CD14-positive monocyte (primary cell): ENCODE measurements around the gene MRPL45. TPM values are rescaled to one million over a fixed set of nuclear protein-coding genes. Genes with fewer than 3 reads are reported as not detected.

Source experiments
- DNase-seq, 3 donors: peaks; one replicate each; pipeline ENCODE4 v3.0.0-alpha.2; 2011 to 2022
- H2AFZ ChIP-seq: 2 replicates; pipeline ENCODE4 v1.6.0; 2012; ENCODE audit warnings: mild to moderate bottlenecking, low read depth, low read length, inconsistent platforms; ENCODE audit not compliant: insufficient read depth, poor library complexity, severe bottlenecking
- H3K27ac ChIP-seq, 2 donors: 1 replicate in 1 of 2; 2 replicates in 1 of 2; pipeline ENCODE4 v1.5.1; 2012 to 2013; ENCODE audit warnings: low read length in 2 of 2, control low read depth in 1 of 2, inconsistent platforms in 1 of 2, low read depth in 1 of 2, mild to moderate bottlenecking in 1 of 2
- H3K27me3 ChIP-seq, 2 donors: one replicate each; pipeline versions ENCODE4 v1.6.0 to v1.6.1; 2011 to 2013; ENCODE audit warnings: low read length in 2 of 2; ENCODE audit not compliant: control insufficient read depth in 2 of 2, insufficient read depth in 2 of 2
- H3K36me3 ChIP-seq, 2 donors: replicated peaks in 1 of 2; 1 replicate in 1 of 2; 2 replicates in 1 of 2; pipeline versions ENCODE4 v1.5.1 to v1.6.1; 2012 to 2013; ENCODE audit warnings: low read length in 2 of 2, control low read depth in 1 of 2, inconsistent platforms in 1 of 2, mild to moderate bottlenecking in 1 of 2; ENCODE audit not compliant: insufficient read depth in 2 of 2, control insufficient read depth in 1 of 2
- H3K4me1 ChIP-seq, 2 donors: 1 replicate in 1 of 2; 2 replicates in 1 of 2; pipeline versions ENCODE4 v1.5.1 to v1.6.1; 2012 to 2013; ENCODE audit warnings: low read length in 2 of 2, control low read depth in 1 of 2, inconsistent platforms in 1 of 2, mild to moderate bottlenecking in 1 of 2, moderate library complexity in 1 of 2; ENCODE audit not compliant: insufficient read depth in 2 of 2, control insufficient read depth in 1 of 2
- H3K4me2 ChIP-seq: replicated peaks from 2 replicates; pipeline ENCODE3; 2012; ENCODE audit warnings: low read length, moderate library complexity, mild to moderate bottlenecking; ENCODE audit not compliant: poor library complexity, severe bottlenecking; ENCODE audit errors: extremely low read depth
- H3K4me3 ChIP-seq, 3 experiments: fragments of 200-600 bp in 1 of 3; sonication (generic) in 1 of 3; replicated peaks in 1 of 3; 1 replicate in 2 of 3; 2 replicates in 1 of 3; pipeline ENCODE4 v1.5.1; 2011 to 2013; ENCODE audit warnings: low read length in 3 of 3, mild to moderate bottlenecking in 3 of 3, control low read depth in 2 of 3, low read depth in 2 of 3, inconsistent platforms in 1 of 3, moderate library complexity in 1 of 3
- H3K79me2 ChIP-seq: 2 replicates; pipeline ENCODE4 v1.6.0; 2012; ENCODE audit warnings: mild to moderate bottlenecking, control low read depth, inconsistent platforms, low read length, moderate library complexity; ENCODE audit not compliant: insufficient read depth
- H3K9ac ChIP-seq: 2 replicates; pipeline ENCODE4 v1.6.0; 2017; ENCODE audit warnings: low read length, mild to moderate bottlenecking; ENCODE audit not compliant: insufficient read depth, poor library complexity, severe bottlenecking
- H3K9me3 ChIP-seq, 2 donors: replicated peaks in 1 of 2; 1 replicate in 1 of 2; 2 replicates in 1 of 2; pipeline versions ENCODE4 v1.5.1 to v1.6.1; 2012 to 2013; ENCODE audit warnings: low read length in 2 of 2, control low read depth in 1 of 2; ENCODE audit not compliant: control insufficient read depth in 1 of 2, insufficient read depth in 1 of 2
- H4K20me1 ChIP-seq: 2 replicates; pipeline ENCODE4 v1.6.0; 2012; ENCODE audit warnings: mild to moderate bottlenecking, low read length, control low read depth, moderate library complexity; ENCODE audit not compliant: insufficient read depth
- H3K27ac Mint-ChIP-seq, 7 donors: one replicate each; pipeline ENCODE4 v1.8.0; 2020; ENCODE audit warnings: mild to moderate bottlenecking in 7 of 7, mixed read lengths in 7 of 7, moderate library complexity in 6 of 7, inconsistent platforms in 2 of 7
- H3K27me3 Mint-ChIP-seq, 3 donors: one replicate each; pipeline ENCODE4 v1.8.0; 2021 to 2022; ENCODE audit warnings: low read depth in 3 of 3, mild to moderate bottlenecking in 3 of 3, mixed read lengths in 3 of 3, moderate library complexity in 3 of 3, inconsistent platforms in 1 of 3
- H3K36me3 Mint-ChIP-seq, 2 donors: one replicate each; pipeline ENCODE4 v1.8.0; 2020; ENCODE audit warnings: mixed read lengths in 2 of 2, inconsistent platforms in 1 of 2, mild to moderate bottlenecking in 1 of 2
- H3K4me1 Mint-ChIP-seq: one replicate; pipeline ENCODE4 v1.8.0; 2020; ENCODE audit warnings: mild to moderate bottlenecking, mixed read lengths
- H3K4me3 Mint-ChIP-seq, 2 donors: one replicate each; pipeline ENCODE4 v1.8.0; 2020; ENCODE audit warnings: mild to moderate bottlenecking in 2 of 2, mixed read lengths in 2 of 2, moderate library complexity in 1 of 2
- H3K9me3 Mint-ChIP-seq, 7 donors: one replicate each; pipeline ENCODE4 v1.8.0; 2020 to 2022; ENCODE audit warnings: mixed read lengths in 7 of 7, mild to moderate bottlenecking in 6 of 7, moderate library complexity in 6 of 7, inconsistent platforms in 2 of 7
- CTCF ChIP-seq: fragments of 200-600 bp; IDR thresholded peaks from one replicate; pipeline ENCODE4 v1.8.0; 2022; ENCODE audit warnings: antibody characterized with exemption, mild to moderate bottlenecking
- WGBS: methylation state at CpG from one replicate; pipeline ENCODE4 v1.1.5; 2013; ENCODE audit warnings: missing lambda C conversion rate; ENCODE audit not compliant: insufficient coverage; 5-methylcytosine and 5-hydroxymethylcytosine counted together
- intact Hi-C, 2 donors: fragments of 100-400 bp; cut with micrococcal nuclease; formaldehyde crosslinking; loops; one replicate each; pipeline versions ENCODE4 v1.15.0 to v1.15.1; 2023
- polyA plus RNA-seq, 3 donors: library from polyadenylated mRNA; depleted of rRNA in 1 of 3; unstranded in 2 of 3; stranded (reverse) in 1 of 3; fragments of 300-500 nt in 2 of 3; fragments of >200 nt in 1 of 3; fragmentation: Illumina TruSeq in 2 of 3; gene quantifications; 1 replicate in 2 of 3; 2 replicates in 1 of 3; pipeline ENCODE4 v1.2.3, GENCODE V29; 2012 to 2021

MRPL45 gene
- polyA plus RNA-seq, 3 donors: 18.3 to 20.8 (median 19.8) TPM

GRCh38 chr17:38334480-38335364 is 37.8 kb downstream of the MRPL45 start:
- Histone ChIP-seq H3K4me1 (no peaks in the 10 kb centered on the region), H3K79me2 (no peaks in the 10 kb centered on the region), H2AFZ (no peak overlapping the region), H3K36me3 (no peaks in the 10 kb centered on the region), H3K27me3 (no peaks in the 10 kb centered on the region), H3K4me3 (no peak overlapping the region), H3K27ac (no peak overlapping the region), H4K20me1 (no peaks in the 10 kb centered on the region), H3K9me3 (no peaks in the 10 kb centered on the region), H3K4me2 (no peak overlapping the region), H3K9ac (no peak overlapping the region)
- TF ChIP-seq CTCF: no peak
- Mint-ChIP-seq H3K27me3 (peaks cover 0 to 6% (median 4%) of the 10 kb centered on the region in 3 donors), H3K4me1 (no peaks in the 10 kb centered on the region), H3K27ac (peak overlapping the region in 1 of 7 donors; percentile 21), H3K4me3 (no peak overlapping the region), H3K9me3 (peaks cover 0 to 2% (median 0%) of the 10 kb centered on the region in 7 donors), H3K36me3 (no peaks in the 10 kb centered on the region)
- 91% methylated on average over 20 of the region's 30 CpGs for WGBS
- intact Hi-C loops: no loop called here
- no peak for DNase-seq

- H3K4me1 Mint-ChIP-seq: no peaks in the 10 kb centered on the region
- no peaks in the 10 kb centered on the region for H3K79me2 ChIP-seq
- DNase-seq: no peak
- no peaks in the 10 kb centered on the region for H3K36me3 Mint-ChIP-seq
- no peaks in the 10 kb centered on the region for H3K36me3 ChIP-seq
- H3K27ac ChIP-seq: no peak overlapping the region
- H4K20me1 ChIP-seq: no peaks in the 10 kb centered on the region
- WGBS: 97% methylated on average over 8 of the region's 11 CpGs
- no peaks in the 10 kb centered on the region for H3K4me1 ChIP-seq
- peak overlapping the region in 1 of 7 donors; percentile 20 for H3K27ac Mint-ChIP-seq
- no peaks in the 10 kb centered on the region for H3K9me3 ChIP-seq
- intact Hi-C loops: no loop called here
- no peaks in the 10 kb centered on the region for H3K27me3 ChIP-seq
- TF ChIP-seq CTCF: no peak
- peaks cover 0 to 6% (median 3%) of the 10 kb centered on the region in 3 donors for H3K27me3 Mint-ChIP-seq
- no peak overlapping the region for H3K4me3 ChIP-seq
- H3K9me3 Mint-ChIP-seq: peaks cover 0 to 2% (median 0%) of the 10 kb centered on the region in 7 donors
- H3K4me2 ChIP-seq: no peak overlapping the region
- no peak overlapping the region for H2AFZ ChIP-seq
- H3K9ac ChIP-seq: no peak overlapping the region
- H3K4me3 Mint-ChIP-seq: no peak overlapping the region
Measured at GRCh38 chr17:38336838-38337237, 39.9 kb downstream of the MRPL45 start.
